B cell (primary cell): ENCODE measurements around the gene PSMG3. TPM values are rescaled to one million over a fixed set of nuclear protein-coding genes. Genes with fewer than 3 reads are reported as not detected.

Experiments used
- ATAC-seq: fragments of 200-7000 bp; cut with Tn5 transposase; one replicate; pipeline ENCODE4 v1.10.0; 2021; ENCODE audit warnings: low read depth, mild to moderate bottlenecking, moderate number of reproducible peaks, moderate library complexity
- CTCF ChIA-PET: fragments of 350-600 bp; sonication (Branson Sonifier 250); formaldehyde crosslinking; loops from one replicate; lab custom pipeline; 2021; ENCODE audit warnings: antibody characterized with exemption, inconsistent platforms; lab: Charles Lee
- POLR2A ChIA-PET: fragments of 350-600 bp; sonication (Branson Sonifier 250); formaldehyde crosslinking; loops from one replicate; lab custom pipeline; 2021; ENCODE audit warnings: antibody characterized with exemption; lab: Charles Lee
- DNase-seq: peaks from one replicate; pipeline ENCODE4 v3.0.0; 2013
- H2AFZ ChIP-seq: 2 replicates; pipeline ENCODE4 v1.6.1; 2012; ENCODE audit warnings: mild to moderate bottlenecking, low read depth, low read length; ENCODE audit not compliant: insufficient read depth, poor library complexity, severe bottlenecking
- H3K27ac ChIP-seq, 2 donors: 1 replicate in 1 of 2; 2 replicates in 1 of 2; pipeline ENCODE4 v1.5.1; 2012 to 2013; ENCODE audit warnings: low read length in 2 of 2, mild to moderate bottlenecking in 2 of 2, moderate library complexity in 1 of 2
- H3K27me3 ChIP-seq, 4 experiments: fragments of 200-600 bp in 1 of 4; sonication (generic) in 1 of 4; replicated peaks in 1 of 4; 1 replicate in 2 of 4; 2 replicates in 2 of 4; pipeline versions ENCODE4 v1.6.1 to v1.7.0; 2013 to 2016; ENCODE audit warnings: low read length in 3 of 4, mild to moderate bottlenecking in 2 of 4, mixed read lengths in 1 of 4, moderate library complexity in 1 of 4; ENCODE audit not compliant: insufficient read depth in 4 of 4, control insufficient read depth in 3 of 4; ENCODE audit errors: control extremely low read depth in 1 of 4
- H3K36me3 ChIP-seq, 2 experiments: replicated peaks in 1 of 2; 1 replicate in 1 of 2; 2 replicates in 1 of 2; pipeline versions ENCODE4 v1.6.1 to v1.7.1; 2013; ENCODE audit warnings: low read length in 1 of 2; ENCODE audit not compliant: insufficient read depth in 2 of 2, control insufficient read depth in 1 of 2; ENCODE audit errors: control extremely low read depth in 1 of 2, extremely low read depth in 1 of 2
- H3K4me1 ChIP-seq, 2 donors: fragments of 200-600 bp in 1 of 2; sonication (generic) in 1 of 2; 1 replicate in 1 of 2; 2 replicates in 1 of 2; pipeline versions ENCODE4 v1.5.1 to v1.6.1; 2013 to 2017; ENCODE audit warnings: low read length in 2 of 2; ENCODE audit not compliant: control insufficient read depth in 2 of 2, insufficient read depth in 2 of 2
- H3K4me2 ChIP-seq: replicated peaks from 2 replicates; pipeline ENCODE3; 2012; ENCODE audit warnings: mild to moderate bottlenecking, low read depth, low read length; ENCODE audit not compliant: poor library complexity, severe bottlenecking
- H3K4me3 ChIP-seq, 5 experiments: fragments of 200-600 bp in 1 of 5; sonication (generic) in 1 of 5; 1 replicate in 3 of 5; 2 replicates in 2 of 5; pipeline versions ENCODE4 v1.5.1 to v1.7.0; 2011 to 2016; ENCODE audit warnings: low read length in 4 of 5, mild to moderate bottlenecking in 4 of 5, low read depth in 2 of 5, control low read depth in 1 of 5, moderate library complexity in 1 of 5; ENCODE audit not compliant: insufficient read depth in 1 of 5; ENCODE audit errors: control extremely low read depth in 1 of 5, extremely low read depth in 1 of 5
- H3K79me2 ChIP-seq: fragments of 200-600 bp; sonication (generic); one replicate; pipeline ENCODE4 v1.6.0; 2016; ENCODE audit warnings: low read length; ENCODE audit not compliant: control insufficient read depth, insufficient read depth
- H3K9ac ChIP-seq: fragments of 200-600 bp; sonication (generic); 2 replicates; pipeline ENCODE4 v1.6.1; 2017; ENCODE audit warnings: mild to moderate bottlenecking, low read length, moderate library complexity
- H3K9me3 ChIP-seq, 3 donors: one replicate each; pipeline versions ENCODE4 v1.6.1 to v1.7.1; 2013; ENCODE audit warnings: low read length in 2 of 3; ENCODE audit not compliant: control insufficient read depth in 2 of 3, insufficient read depth in 1 of 3; ENCODE audit errors: control extremely low read depth in 1 of 3
- H4K20me1 ChIP-seq: 2 replicates; pipeline ENCODE4 v1.6.0; 2012; ENCODE audit warnings: mild to moderate bottlenecking, low read length; ENCODE audit not compliant: insufficient read depth, control insufficient read depth, poor library complexity, severe bottlenecking
- H3K27ac Mint-ChIP-seq: one replicate; pipeline ENCODE4 v1.8.0; 2021; ENCODE audit warnings: mixed read lengths
- H3K27me3 Mint-ChIP-seq: one replicate; pipeline ENCODE4 v1.8.0; 2021; ENCODE audit warnings: mixed read lengths
- H3K4me1 Mint-ChIP-seq: one replicate; pipeline ENCODE4 v1.8.0; 2021; ENCODE audit warnings: mixed read lengths
- H3K4me3 Mint-ChIP-seq: one replicate; pipeline ENCODE4 v1.8.0; 2021; ENCODE audit warnings: mixed read lengths
- H3K9me3 Mint-ChIP-seq: one replicate; pipeline ENCODE4 v1.8.0; 2022; ENCODE audit warnings: mixed read lengths; ENCODE audit not compliant: insufficient read depth
- EZH2 ChIP-seq: IDR thresholded peaks from 2 replicates; pipeline ENCODE4 v1.6.1; 2012; ENCODE audit warnings: borderline replicate concordance, low read depth, mild to moderate bottlenecking, moderate library complexity, low read length; ENCODE audit not compliant: insufficient read depth, poor library complexity, severe bottlenecking
- WGBS: methylation state at CpG from one replicate; pipeline ENCODE4 v1.1.5; 2013; ENCODE audit warnings: missing lambda C conversion rate; ENCODE audit not compliant: insufficient coverage; 5-methylcytosine and 5-hydroxymethylcytosine counted together
- intact Hi-C: fragments of 100-400 bp; cut with micrococcal nuclease; formaldehyde crosslinking; loops from one replicate; pipeline ENCODE4 v1.10.0; 2022
- polyA plus RNA-seq: library from polyadenylated mRNA; depleted of rRNA; stranded (reverse); fragments of >200 nt; gene quantifications from 2 replicates; pipeline ENCODE4 v1.2.3, GENCODE V29; 2012
- total RNA-seq, 2 donors: library from RNA; stranded (reverse); fragments of 120-200 nt in 1 of 2; gene quantifications; 1 replicate in 1 of 2; 2 replicates in 1 of 2; pipeline versions ENCODE4 v1.2.3 to v1.2.4, GENCODE V29; 2013 to 2022
- TF ChIP-seq, protein P1 (sequence below): fragments of 200-600 bp; IDR thresholded peaks from one replicate; pipeline ENCODE4 v1.8.0; 2022; ENCODE audit warnings: antibody characterized with exemption, mild to moderate bottlenecking

Gene PSMG3
- total and polyA plus RNA-seq, 2 donors (not counting 1 experiment from before 2014, with no cell fraction given) = 27.4 to 75.7 TPM

DNA sequence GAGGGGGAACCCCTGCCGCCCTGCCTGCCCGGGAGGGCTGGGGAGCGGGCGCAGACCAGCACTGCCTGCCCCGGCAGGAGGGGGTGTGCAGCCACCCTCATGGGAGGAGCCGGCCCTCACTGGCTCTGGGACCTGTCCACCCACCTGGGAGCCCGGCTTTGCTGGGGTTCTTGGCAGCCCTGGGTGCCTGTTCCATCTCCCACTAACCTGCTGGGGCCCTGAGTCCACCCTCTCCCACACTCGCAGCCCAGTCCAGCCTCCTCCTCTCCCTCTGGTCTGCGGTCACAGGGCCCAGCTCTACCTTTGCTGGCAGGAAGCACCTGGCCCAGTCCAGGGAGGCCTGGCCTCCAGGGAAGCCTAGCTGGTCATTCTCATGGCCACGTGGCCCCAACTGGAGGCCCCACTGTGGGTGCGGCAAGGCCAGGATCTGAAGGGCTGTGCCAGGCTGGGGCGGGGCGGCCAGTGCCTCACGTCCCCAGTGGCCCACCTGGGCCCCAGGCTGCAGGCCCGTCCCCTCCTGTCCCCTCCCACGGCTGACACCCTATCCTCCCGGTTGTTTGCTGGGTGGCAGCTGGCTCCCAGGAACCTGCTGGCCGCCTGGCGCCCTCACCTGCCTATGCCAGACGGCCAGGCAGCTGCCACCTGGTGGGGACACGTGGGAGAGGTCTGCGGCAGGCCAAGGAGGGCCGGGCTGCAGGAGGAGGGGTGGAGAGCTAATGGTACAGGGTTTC is 13.9 kb downstream of the PSMG3 start, which contains the start of gene TMEM184A:
TSS of gene TMEM184A (minus strand) at position 393 of the 731 bp plus-strand sequence. CDS start 721 bp downstream, outside the sequence.
- H3K4me3 ChIP-seq = no peak within 1 kb of the TSS
- no peaks in the 10 kb centered on the region for H3K9me3 ChIP-seq
- H3K9ac ChIP-seq = no peak within 1 kb of the TSS
- no peak within 1 kb of the TSS for H3K4me3 Mint-ChIP-seq
- 50% methylated on average over 22 of the region's 23 CpGs for WGBS
- DNase-seq (peak; percentile 66), ATAC-seq (peak; percentile 82)
- peak within 1 kb of the TSS; percentile 32 for H3K27ac Mint-ChIP-seq
- H3K79me2 ChIP-seq = no peaks in the 10 kb centered on the region
- H2AFZ ChIP-seq = peak within 1 kb of the TSS; percentile 50
- TF ChIP-seq, protein P1, sequence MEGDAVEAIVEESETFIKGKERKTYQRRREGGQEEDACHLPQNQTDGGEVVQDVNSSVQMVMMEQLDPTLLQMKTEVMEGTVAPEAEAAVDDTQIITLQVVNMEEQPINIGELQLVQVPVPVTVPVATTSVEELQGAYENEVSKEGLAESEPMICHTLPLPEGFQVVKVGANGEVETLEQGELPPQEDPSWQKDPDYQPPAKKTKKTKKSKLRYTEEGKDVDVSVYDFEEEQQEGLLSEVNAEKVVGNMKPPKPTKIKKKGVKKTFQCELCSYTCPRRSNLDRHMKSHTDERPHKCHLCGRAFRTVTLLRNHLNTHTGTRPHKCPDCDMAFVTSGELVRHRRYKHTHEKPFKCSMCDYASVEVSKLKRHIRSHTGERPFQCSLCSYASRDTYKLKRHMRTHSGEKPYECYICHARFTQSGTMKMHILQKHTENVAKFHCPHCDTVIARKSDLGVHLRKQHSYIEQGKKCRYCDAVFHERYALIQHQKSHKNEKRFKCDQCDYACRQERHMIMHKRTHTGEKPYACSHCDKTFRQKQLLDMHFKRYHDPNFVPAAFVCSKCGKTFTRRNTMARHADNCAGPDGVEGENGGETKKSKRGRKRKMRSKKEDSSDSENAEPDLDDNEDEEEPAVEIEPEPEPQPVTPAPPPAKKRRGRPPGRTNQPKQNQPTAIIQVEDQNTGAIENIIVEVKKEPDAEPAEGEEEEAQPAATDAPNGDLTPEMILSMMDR = peak; percentile 48
- TF ChIP-seq EZH2 = no peak
- ChIA-PET CTCF (interaction anchor here (0.8 to 1.5 kb wide), 7 partner anchors 24 to 61 kb away, joined by 3 to 8 read pairs (median 3); no protein-coding TSS in a partner anchor), POLR2A (interaction anchor here (0.8 to 1.2 kb wide), 2 partner anchors 20 to 24 kb away, joined by 3 to 14 read pairs; no protein-coding TSS in a partner anchor)
- peak within 1 kb of the TSS; percentile 40 for H3K4me2 ChIP-seq
- no peaks in the 10 kb centered on the region for H3K27me3 Mint-ChIP-seq
- no peaks in the 10 kb centered on the region for H3K27me3 ChIP-seq
- intact Hi-C loops = loop anchor here (1.0 kb wide), 1 partner anchor 52 kb away; the partner anchor contains the start of gene INTS1
- H3K27ac ChIP-seq = no peak within 1 kb of the TSS
- H4K20me1 ChIP-seq = no peaks in the 10 kb centered on the region
- no peaks in the 10 kb centered on the region for H3K9me3 Mint-ChIP-seq
- H3K4me1 Mint-ChIP-seq = peaks cover 3% of the 10 kb centered on the region
- no peaks in the 10 kb centered on the region for H3K36me3 ChIP-seq
- peaks cover 0 to 7% of the 10 kb centered on the region in 2 donors for H3K4me1 ChIP-seq
